Heart left ventricle (tissue), 16 donors: ENCODE data around the gene PRXL2C. TPM values are rescaled to one million over a fixed set of nuclear protein-coding genes. Genes with fewer than 3 reads are reported as not detected.

Experiments
- ATAC-seq, 4 donors: fragments of 200-7000 bp; cut with Tn5 transposase; one replicate each; pipeline ENCODE4 v1.9.1; 2020 to 2022; ENCODE audit warnings: moderate library complexity in 4 of 4, mild to moderate bottlenecking in 3 of 4, moderate number of reproducible peaks in 1 of 4
- DNase-seq, 5 donors: peaks; one replicate each; pipeline ENCODE4 v3.0.0-alpha.2; 2020
- H3K27ac ChIP-seq, 12 donors: fragments of 200-600 bp; sonication (generic) in 4 of 12; one replicate each; pipeline versions ENCODE4 v1.5.0 to v1.8.0; 2016 to 2022; ENCODE audit warnings: mild to moderate bottlenecking in 2 of 12
- H3K27me3 ChIP-seq, 9 donors: fragments of 200-600 bp; sonication (generic) in 2 of 9; one replicate each; pipeline versions ENCODE4 v1.5.1 to v1.8.0; 2016 to 2022; ENCODE audit warnings: mild to moderate bottlenecking in 3 of 9
- H3K36me3 ChIP-seq, 9 donors: fragments of 200-600 bp; sonication (generic) in 2 of 9; one replicate each; pipeline versions ENCODE4 v1.5.0 to v1.8.0; 2018 to 2022; ENCODE audit warnings: mild to moderate bottlenecking in 2 of 9
- H3K4me1 ChIP-seq, 12 donors: fragments of 200-600 bp; sonication (generic) in 4 of 12; one replicate each; pipeline versions ENCODE4 v1.5.0 to v1.8.0; 2016 to 2022; ENCODE audit warnings: mild to moderate bottlenecking in 3 of 12
- H3K4me3 ChIP-seq, 12 donors: fragments of 200-600 bp; sonication (generic) in 4 of 12; one replicate each; pipeline versions ENCODE4 v1.5.0 to v1.8.0; 2017 to 2022; ENCODE audit warnings: mild to moderate bottlenecking in 9 of 12, moderate library complexity in 4 of 12
- H3K9me3 ChIP-seq, 12 donors: fragments of 200-600 bp; sonication (generic) in 4 of 12; one replicate each; pipeline versions ENCODE4 v1.5.0 to v1.8.0; 2016 to 2022; ENCODE audit warnings: mild to moderate bottlenecking in 1 of 12
- POLR2A ChIP-seq, 2 donors: fragments of 450-650 bp; IDR thresholded peaks; one replicate each; pipeline ENCODE4 v1.6.1; 2017; ENCODE audit warnings: antibody characterized with exemption in 2 of 2, mild to moderate bottlenecking in 2 of 2, moderate library complexity in 2 of 2
- WGBS, 4 donors: extraction: QIAGEN DNeasy Blood & Tissue Kit in 2 of 4; methylation state at CpG; one replicate each; pipeline versions ENCODE4 v1.1.5 to v1.1.7; 2013 to 2018; 5-methylcytosine and 5-hydroxymethylcytosine counted together
- intact Hi-C, 10 donors: fragments of 100-400 bp; cut with DNase I; formaldehyde crosslinking; loops; one replicate each; pipeline versions ENCODE4 v1.11.1 to v1.14.2; 2022
- polyA plus RNA-seq, 2 donors: library from polyadenylated mRNA; stranded (reverse); fragments of 200-250 nt; gene quantifications; one replicate each; pipeline ENCODE4 v1.2.3, GENCODE V29; 2013
- total RNA-seq, 9 donors: library from RNA; depleted of rRNA in 2 of 9; stranded (reverse); fragments of >200 nt in 2 of 9; fragmentation: NEBNext Ultra II Directional in 3 of 9; extraction: Animal tissue kit (Norgen Biotek cat#: 25700) in 3 of 9; gene quantifications; one replicate each; pipeline versions ENCODE4 v1.1.0 to v1.2.4, GENCODE V29; 2016 to 2023
- TF ChIP-seq, protein P1 (sequence below), 12 donors: fragments of 200-600 bp; sonication (generic) in 4 of 12; IDR thresholded peaks; one replicate each; pipeline versions ENCODE4 v1.5.0 to v1.8.0; 2018 to 2022; ENCODE audit warnings: antibody characterized with exemption in 12 of 12, mild to moderate bottlenecking in 5 of 12
- donor health status: ischemic (EF 13 %, LVEDD 7.1; RV severe dilation, severe dysfunction).
- donor health status: healthy with polysubstance abuse.
- donor health status: DM: no; HTN: yes; CAD: no.
- donor health status: DM: no; HTN: no; CAD: no.
- donor health status: ischemic (EF 25% LVEDD 6.9; RV normal size, moderate dysfunction).
- donor health status: ischemic (EF 25% LVEDD 5.7; RV mildly dilated, moderate dysfunction).
- donor health status: healthy.
- donor health status: DM: yes; HTN: yes; CAD: no.
- donor health status: ischemic (EF 35%, LVEDD 5.7; RV mildly dilated, moderate dysfunction).
- donor health status: nonischemic (EF 11% LVEDD 7.7; RV severe dilation, severe dysfunction).
- donor health status: DM: yes; HTN: yes; CAD: no.
- donor health status: PGD.
- donor health status: ischemic (EF 29% LVEDD 5.4; RV normal size, mild dysfunction).
- donor health status: nonischemic (EF 23%, LVEDD 6.1; RV moderate dilation, normal function).

The PRXL2C gene
- total and polyA plus RNA-seq, 11 donors: 10.6 to 41.1 (median 23.8) TPM

- intact Hi-C loops: loop anchor here in 2 of 10 donors (10.0 kb wide), 2 partner anchors 127 to 157 kb away; partner anchors contain the start of gene HABP4 (in 2 of the 2)
- no peak overlapping the region for H3K4me3 ChIP-seq
- no peaks in the 10 kb centered on the region for H3K36me3 ChIP-seq
- no peaks in the 10 kb centered on the region for H3K27me3 ChIP-seq
- peak overlapping the region in 10 of 12 donors; percentile 30 to 84 (median 71) for H3K27ac ChIP-seq
- H3K4me1 ChIP-seq: peaks cover 0 to 36% (median 15%) of the 10 kb centered on the region in 12 donors
- no peak for DNase-seq
- no peaks in the 10 kb centered on the region for H3K9me3 ChIP-seq
- ATAC-seq: no peak
- WGBS, 4 donors: 87 to 93% (median 91%) methylated on average over 3 of the region's 3 CpGs
- TF ChIP-seq, protein P1, sequence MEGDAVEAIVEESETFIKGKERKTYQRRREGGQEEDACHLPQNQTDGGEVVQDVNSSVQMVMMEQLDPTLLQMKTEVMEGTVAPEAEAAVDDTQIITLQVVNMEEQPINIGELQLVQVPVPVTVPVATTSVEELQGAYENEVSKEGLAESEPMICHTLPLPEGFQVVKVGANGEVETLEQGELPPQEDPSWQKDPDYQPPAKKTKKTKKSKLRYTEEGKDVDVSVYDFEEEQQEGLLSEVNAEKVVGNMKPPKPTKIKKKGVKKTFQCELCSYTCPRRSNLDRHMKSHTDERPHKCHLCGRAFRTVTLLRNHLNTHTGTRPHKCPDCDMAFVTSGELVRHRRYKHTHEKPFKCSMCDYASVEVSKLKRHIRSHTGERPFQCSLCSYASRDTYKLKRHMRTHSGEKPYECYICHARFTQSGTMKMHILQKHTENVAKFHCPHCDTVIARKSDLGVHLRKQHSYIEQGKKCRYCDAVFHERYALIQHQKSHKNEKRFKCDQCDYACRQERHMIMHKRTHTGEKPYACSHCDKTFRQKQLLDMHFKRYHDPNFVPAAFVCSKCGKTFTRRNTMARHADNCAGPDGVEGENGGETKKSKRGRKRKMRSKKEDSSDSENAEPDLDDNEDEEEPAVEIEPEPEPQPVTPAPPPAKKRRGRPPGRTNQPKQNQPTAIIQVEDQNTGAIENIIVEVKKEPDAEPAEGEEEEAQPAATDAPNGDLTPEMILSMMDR (IDR thresholded peaks at IDR 0.05): no peak
- TF ChIP-seq POLR2A (IDR thresholded peaks at IDR 0.05): no peak
These were observed 43.8 kb downstream of the PRXL2C start for GRCh38 chr9:96611302-96611701.

- Histone ChIP-seq H3K27ac (no peak overlapping the region), H3K27me3 (no peaks in the 10 kb centered on the region), H3K4me3 (no peak overlapping the region), H3K9me3 (no peaks in the 10 kb centered on the region), H3K36me3 (no peaks in the 10 kb centered on the region), H3K4me1 (peaks cover 0 to 47% (median 17%) of the 10 kb centered on the region in 12 donors)
- intact Hi-C loops: loop anchor here in 2 of 10 donors (10.0 kb wide), 2 partner anchors 125 to 155 kb away; partner anchors contain the start of gene HABP4 (in 2 of the 2)
- ATAC-seq: no peak
- TF ChIP-seq, protein P1 (IDR thresholded peaks at IDR 0.05): no peak
- no peak for TF ChIP-seq POLR2A (IDR thresholded peaks at IDR 0.05)
- DNase-seq: no peak
These were observed 45.4 kb downstream of the PRXL2C start for GRCh38 chr9:96609732-96610131.

DNA sequence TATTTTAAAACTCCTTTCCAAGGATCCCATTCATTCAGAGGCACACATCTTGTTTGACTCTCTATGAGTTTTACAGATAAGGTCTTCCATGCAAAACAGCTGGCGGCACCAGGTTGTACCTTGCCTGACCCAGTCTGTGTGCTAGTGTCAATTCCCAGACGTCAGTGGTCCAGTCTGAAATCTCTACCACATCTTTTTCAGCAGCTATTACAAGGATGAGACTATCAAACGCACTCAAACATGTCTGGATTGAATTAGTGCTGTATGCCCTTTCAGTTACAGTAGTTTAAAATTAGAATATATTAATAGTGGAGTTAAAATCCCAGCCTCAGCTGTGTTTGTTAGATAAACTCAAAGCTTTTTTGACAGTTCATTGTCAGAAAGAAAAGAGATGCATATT lies 47.1 kb downstream of the PRXL2C start:
- Histone ChIP-seq H3K27ac (no peak overlapping the region), H3K27me3 (no peaks in the 10 kb centered on the region), H3K9me3 (no peaks in the 10 kb centered on the region), H3K36me3 (no peaks in the 10 kb centered on the region), H3K4me3 (no peak overlapping the region), H3K4me1 (peaks cover 0 to 46% (median 18%) of the 10 kb centered on the region in 12 donors)
- ATAC-seq (no peak), DNase-seq (no peak)
- WGBS, 4 donors: 65 to 70% (median 67%) methylated on average over 3 of the region's 3 CpGs
- intact Hi-C loops: no loop called here
- TF ChIP-seq POLR2A (IDR thresholded peaks at IDR 0.05): no peak
- TF ChIP-seq, protein P1 (IDR thresholded peaks at IDR 0.05): no peak

- Histone ChIP-seq H3K27ac (peak overlapping the region in 7 of 12 donors; percentile 8 to 78 (median 59)), H3K4me1 (peaks cover 0 to 26% (median 12%) of the 10 kb centered on the region in 12 donors), H3K4me3 (no peak overlapping the region), H3K36me3 (no peaks in the 10 kb centered on the region), H3K27me3 (no peaks in the 10 kb centered on the region), H3K9me3 (no peaks in the 10 kb centered on the region)
- TF ChIP-seq POLR2A (IDR thresholded peaks at IDR 0.05): no peak
- TF ChIP-seq, protein P1 (IDR thresholded peaks at IDR 0.05): no peak
- ATAC-seq (peak; percentile 50 to 74 (median 59)), DNase-seq (no peak)
- WGBS, 4 donors: 33 to 54% (median 43%) methylated on average over 3 of the region's 3 CpGs
- intact Hi-C loops: no loop called here
These were observed 49.8 kb downstream of the PRXL2C start for GRCh38 chr9:96605328-96605727.
